ENCODE results near the gene CPNE6.

The CPNE6 gene

DNA sequence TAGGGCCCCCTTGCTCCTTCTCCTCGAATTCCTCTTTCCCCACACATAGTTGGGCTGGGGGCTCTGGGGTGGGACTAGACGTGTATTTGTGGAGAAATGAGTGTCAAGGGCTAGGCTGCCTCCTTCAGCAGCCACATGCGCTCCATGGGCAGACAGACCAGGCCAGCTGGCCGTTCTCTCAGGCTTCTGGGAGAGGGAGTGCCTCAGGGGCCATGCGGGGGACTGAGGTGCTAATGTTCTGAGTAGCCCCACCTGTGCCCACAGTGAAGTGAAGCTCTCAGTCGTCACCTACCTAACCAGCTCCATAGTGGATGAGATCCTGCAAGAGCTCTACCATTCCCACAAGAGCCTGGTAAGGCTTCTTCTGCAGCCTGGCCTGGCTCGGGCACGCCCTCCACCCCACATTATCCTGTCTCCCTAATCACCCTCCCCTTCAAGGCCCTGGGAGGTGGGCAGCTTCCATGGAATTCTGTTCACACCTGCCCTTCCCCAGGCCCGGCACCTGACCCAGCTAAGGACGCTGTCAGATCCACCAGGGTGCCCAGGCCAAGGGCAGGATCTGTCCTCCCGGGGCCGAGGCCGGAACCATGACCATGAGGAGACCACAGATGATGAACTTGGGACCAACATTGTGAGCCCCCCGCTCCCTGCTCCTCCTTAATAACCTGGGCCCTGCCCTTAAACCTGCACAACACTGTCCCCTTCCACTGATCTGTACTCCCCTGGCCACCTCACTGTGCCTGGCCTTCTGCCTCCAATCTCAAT lies 9.0 kb upstream of the CPNE6 start:
- Histone ChIP-seq H3K9me2 (replicated peaks; ENCODE audit: insufficient read depth, low read length) (no peaks in the 10 kb centered on the region), H3K36me3 (ENCODE audit: low read length) (no peaks in the 10 kb centered on the region), H3K4me2 (ENCODE audit: low read depth, low read length, poor library complexity, severe bottlenecking) (no peak overlapping the region), H4K20me1 (ENCODE audit: low read depth, low read length) (no peaks in the 10 kb centered on the region), H3K4me3 (ENCODE audit: insufficient read depth, low read length, poor library complexity, severe bottlenecking) (no peak overlapping the region), H3K27ac (ENCODE audit: low read depth, low read length) (no peak overlapping the region), H3K27me3 (ENCODE audit: low read length) (no peaks in the 10 kb centered on the region), H3K79me2 (ENCODE audit: insufficient read depth, low read length) (no peaks in the 10 kb centered on the region), H3F3A (ENCODE audit: insufficient read depth) (no peaks in the 10 kb centered on the region), H2AFZ (ENCODE audit: low read depth, low read length, severe bottlenecking) (no peak overlapping the region), H3K9ac (ENCODE audit: low read length) (no peak overlapping the region), H3K9me3 (ENCODE audit: insufficient read depth, low read length) (no peaks in the 10 kb centered on the region)
- no peak for TF ChIP-seq EZH2phosphoT487 (conservative IDR thresholded peaks at IDR 0.05; ENCODE audit: low read length)
- TF ChIP-seq, protein P1, sequence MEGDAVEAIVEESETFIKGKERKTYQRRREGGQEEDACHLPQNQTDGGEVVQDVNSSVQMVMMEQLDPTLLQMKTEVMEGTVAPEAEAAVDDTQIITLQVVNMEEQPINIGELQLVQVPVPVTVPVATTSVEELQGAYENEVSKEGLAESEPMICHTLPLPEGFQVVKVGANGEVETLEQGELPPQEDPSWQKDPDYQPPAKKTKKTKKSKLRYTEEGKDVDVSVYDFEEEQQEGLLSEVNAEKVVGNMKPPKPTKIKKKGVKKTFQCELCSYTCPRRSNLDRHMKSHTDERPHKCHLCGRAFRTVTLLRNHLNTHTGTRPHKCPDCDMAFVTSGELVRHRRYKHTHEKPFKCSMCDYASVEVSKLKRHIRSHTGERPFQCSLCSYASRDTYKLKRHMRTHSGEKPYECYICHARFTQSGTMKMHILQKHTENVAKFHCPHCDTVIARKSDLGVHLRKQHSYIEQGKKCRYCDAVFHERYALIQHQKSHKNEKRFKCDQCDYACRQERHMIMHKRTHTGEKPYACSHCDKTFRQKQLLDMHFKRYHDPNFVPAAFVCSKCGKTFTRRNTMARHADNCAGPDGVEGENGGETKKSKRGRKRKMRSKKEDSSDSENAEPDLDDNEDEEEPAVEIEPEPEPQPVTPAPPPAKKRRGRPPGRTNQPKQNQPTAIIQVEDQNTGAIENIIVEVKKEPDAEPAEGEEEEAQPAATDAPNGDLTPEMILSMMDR (IDR thresholded peaks at IDR 0.05; ENCODE audit: insufficient read depth, low read length, poor library complexity, severe bottlenecking) = no peak

DNA sequence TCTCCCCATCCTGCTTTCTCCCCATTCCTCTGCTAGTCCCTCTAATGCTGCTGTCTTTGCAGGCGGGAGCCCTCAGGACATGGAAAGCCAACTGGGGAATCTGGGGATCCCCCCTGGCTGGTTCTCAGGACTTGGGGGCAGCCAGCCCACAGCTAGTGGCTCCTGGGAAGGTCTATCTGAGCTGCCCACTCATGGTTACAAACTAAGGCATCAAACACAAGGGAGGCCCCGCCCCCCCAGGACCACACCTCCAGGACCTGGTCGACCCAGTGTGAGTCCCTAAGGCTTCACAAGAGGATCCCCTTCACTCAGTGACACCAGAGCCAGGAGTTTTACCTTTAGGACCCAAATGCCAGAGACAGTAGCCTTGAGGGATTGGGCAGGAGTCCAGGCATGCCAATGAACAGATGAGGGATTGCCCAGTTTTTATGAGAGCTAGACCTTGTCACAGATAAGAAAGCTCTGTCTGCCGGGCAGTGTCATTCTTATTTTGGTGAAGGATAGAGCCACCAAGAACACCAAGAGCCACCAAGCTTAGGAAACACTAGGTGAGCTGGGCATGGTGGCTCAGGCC lies 8.0 kb upstream of the CPNE6 start:
- H3K79me2 ChIP-seq (ENCODE audit: insufficient read depth, low read length) = no peaks in the 10 kb centered on the region
- TF ChIP-seq EZH2phosphoT487 (conservative IDR thresholded peaks at IDR 0.05; ENCODE audit: low read length) = no peak
- TF ChIP-seq, protein P1 (IDR thresholded peaks at IDR 0.05; ENCODE audit: insufficient read depth, low read length, poor library complexity, severe bottlenecking) = no peak
- no peaks in the 10 kb centered on the region for H3K9me3 ChIP-seq (ENCODE audit: insufficient read depth, low read length)
- no peaks in the 10 kb centered on the region for H3F3A ChIP-seq (ENCODE audit: insufficient read depth)
- H3K36me3 ChIP-seq (ENCODE audit: low read length) = no peaks in the 10 kb centered on the region
- H3K9ac ChIP-seq (ENCODE audit: low read length) = no peak overlapping the region
- no peak overlapping the region for H3K4me3 ChIP-seq (ENCODE audit: insufficient read depth, low read length, poor library complexity, severe bottlenecking)
- no peak overlapping the region for H2AFZ ChIP-seq (ENCODE audit: low read depth, low read length, severe bottlenecking)
- H3K4me2 ChIP-seq (ENCODE audit: low read depth, low read length, poor library complexity, severe bottlenecking) = no peak overlapping the region
- H3K27me3 ChIP-seq (ENCODE audit: low read length) = no peaks in the 10 kb centered on the region
- no peaks in the 10 kb centered on the region for H3K9me2 ChIP-seq (replicated peaks; ENCODE audit: insufficient read depth, low read length)
- no peak overlapping the region for H3K27ac ChIP-seq (ENCODE audit: low read depth, low read length)
- no peaks in the 10 kb centered on the region for H4K20me1 ChIP-seq (ENCODE audit: low read depth, low read length)

DNA sequence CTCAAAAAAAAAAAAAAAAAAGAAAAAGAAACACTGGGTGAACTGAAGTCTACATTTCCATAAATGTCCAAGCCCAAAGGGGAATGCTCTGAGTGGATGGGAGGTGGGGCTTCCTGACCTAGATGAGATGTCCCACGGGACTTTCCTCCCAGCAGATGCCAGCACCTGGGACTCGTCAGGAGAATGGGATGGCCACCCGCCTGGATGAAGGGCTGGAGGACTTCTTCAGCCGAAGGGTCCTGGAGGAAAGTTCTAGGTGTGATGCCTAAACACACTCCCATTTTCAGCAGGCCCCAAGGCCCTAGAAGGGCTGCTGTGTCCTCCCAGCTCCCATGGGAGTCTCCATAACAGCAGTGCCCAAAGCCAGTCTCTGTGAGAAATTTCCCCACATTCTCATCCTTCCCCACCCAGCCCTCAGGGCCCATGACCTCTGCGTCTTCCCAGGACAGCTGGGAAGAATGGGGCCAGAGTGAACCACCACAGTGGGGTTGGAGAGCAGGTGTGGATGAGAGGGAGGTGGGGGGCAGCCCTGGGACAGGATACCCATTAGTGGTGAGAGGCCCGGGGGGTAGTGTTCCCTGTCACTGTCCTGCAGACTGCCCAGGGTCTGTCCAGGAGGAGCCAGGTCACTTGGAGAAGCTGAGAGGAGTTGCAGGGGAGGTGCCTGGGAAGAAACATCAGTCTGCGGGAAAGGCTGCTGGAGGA lies 7.1 kb upstream of the CPNE6 start:
- H4K20me1 ChIP-seq (ENCODE audit: low read depth, low read length) = no peaks in the 10 kb centered on the region
- H3K36me3 ChIP-seq (ENCODE audit: low read length) = no peaks in the 10 kb centered on the region
- H3F3A ChIP-seq (ENCODE audit: insufficient read depth) = no peaks in the 10 kb centered on the region
- H3K9me3 ChIP-seq (ENCODE audit: insufficient read depth, low read length) = no peaks in the 10 kb centered on the region
- H3K4me2 ChIP-seq (ENCODE audit: low read depth, low read length, poor library complexity, severe bottlenecking) = no peak overlapping the region
- no peaks in the 10 kb centered on the region for H3K79me2 ChIP-seq (ENCODE audit: insufficient read depth, low read length)
- H2AFZ ChIP-seq (ENCODE audit: low read depth, low read length, severe bottlenecking) = no peak overlapping the region
- no peaks in the 10 kb centered on the region for H3K27me3 ChIP-seq (ENCODE audit: low read length)
- H3K27ac ChIP-seq (ENCODE audit: low read depth, low read length) = no peak overlapping the region
- no peak overlapping the region for H3K9ac ChIP-seq (ENCODE audit: low read length)
- H3K4me3 ChIP-seq (ENCODE audit: insufficient read depth, low read length, poor library complexity, severe bottlenecking) = no peak overlapping the region
- no peak for TF ChIP-seq EZH2phosphoT487 (conservative IDR thresholded peaks at IDR 0.05; ENCODE audit: low read length)
- TF ChIP-seq, protein P1 (IDR thresholded peaks at IDR 0.05; ENCODE audit: insufficient read depth, low read length, poor library complexity, severe bottlenecking) = no peak
- no peaks in the 10 kb centered on the region for H3K9me2 ChIP-seq (replicated peaks; ENCODE audit: insufficient read depth, low read length)
